ENCODE data around the gene TIMELESS.
"Not testable (repeated sequence)": the region's sequence is repeated elsewhere in the genome, so short reads cannot be mapped to it uniquely, and the experiment has no call there.

TIMELESS gene

DNA sequence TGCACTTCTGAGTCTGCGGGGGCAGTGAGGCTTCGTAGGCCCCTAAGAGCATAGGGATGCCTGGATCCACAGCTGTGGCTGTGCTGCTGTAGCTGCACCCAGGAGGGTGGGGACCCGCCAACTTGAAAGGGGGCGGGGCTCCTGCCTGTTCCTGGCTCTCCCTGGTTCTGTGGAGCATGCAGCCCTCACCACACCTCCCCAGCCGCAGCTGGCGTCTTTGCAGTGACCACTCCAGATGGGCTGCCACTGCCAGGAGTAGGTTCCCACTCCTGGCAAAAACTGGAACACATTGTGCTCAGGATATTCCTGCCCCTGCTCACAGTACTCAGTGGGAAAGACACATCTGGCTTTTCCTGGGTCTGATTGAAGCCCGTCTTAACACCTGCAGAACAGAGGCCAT is 35.8 kb downstream of the TIMELESS start:
- no peak for TF ChIP-seq JUND (IDR thresholded peaks at IDR 0.05; ENCODE audit: low read depth)
- in situ Hi-C loops (cut with HindIII; ENCODE audit: low pct_unique_long_range_greater_than_20kb, low sequenced_read_pairs) = no loop called here
- DNase-seq (ENCODE audit: low read depth in 1 of 2, low spot score in 1 of 2) = no peak

- in situ Hi-C loops (cut with HindIII; ENCODE audit: low pct_unique_long_range_greater_than_20kb, low sequenced_read_pairs) = no loop called here
- no peak for DNase-seq (ENCODE audit: low read depth in 1 of 2, low spot score in 1 of 2)
- TF ChIP-seq JUND (IDR thresholded peaks at IDR 0.05; ENCODE audit: low read depth) = no peak
Observed at GRCh38 chr12:56411781-56412639, 37.2 kb downstream of the TIMELESS start.

GRCh38 chr12:56410768-56411167 is 38.5 kb downstream of the TIMELESS start:
- no peak for DNase-seq (ENCODE audit: low read depth in 1 of 2, low spot score in 1 of 2)
- in situ Hi-C loops (cut with HindIII; ENCODE audit: low pct_unique_long_range_greater_than_20kb, low sequenced_read_pairs) = no loop called here
- no peak for TF ChIP-seq JUND (IDR thresholded peaks at IDR 0.05; ENCODE audit: low read depth)

DNA sequence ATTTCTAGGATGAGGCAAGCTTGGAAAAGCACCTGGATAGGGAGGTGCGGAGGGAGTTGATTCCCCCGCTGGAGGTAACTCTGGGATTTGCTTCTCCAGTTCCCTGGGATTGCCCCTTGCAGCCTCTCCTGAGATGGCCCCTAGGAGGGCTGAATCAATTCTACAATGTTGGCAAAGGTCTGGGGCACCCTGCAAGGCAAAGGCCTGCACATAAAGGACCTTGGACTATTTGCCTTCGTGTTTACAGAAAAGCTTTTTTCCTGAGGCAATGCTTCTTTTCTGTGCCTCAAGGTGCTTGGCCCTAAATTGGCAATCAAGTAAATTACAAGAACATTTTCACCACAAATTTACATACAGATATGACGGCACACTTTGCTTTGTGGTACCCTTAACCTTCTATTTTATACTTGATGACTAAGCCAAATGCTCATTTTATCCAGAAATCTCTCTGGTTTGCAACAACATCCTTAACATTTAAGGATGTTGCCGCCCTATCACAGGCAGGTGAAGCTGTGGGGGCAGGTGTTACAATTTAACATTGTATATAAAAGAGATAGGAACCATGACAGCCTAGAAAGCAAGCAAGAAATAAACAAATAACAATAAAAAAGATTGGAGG is 40.3 kb downstream of the TIMELESS start:
- TF ChIP-seq JUND (IDR thresholded peaks at IDR 0.05; ENCODE audit: low read depth) = no peak
- no peak for DNase-seq (ENCODE audit: low read depth in 1 of 2, low spot score in 1 of 2)
- in situ Hi-C loops (cut with HindIII; ENCODE audit: low pct_unique_long_range_greater_than_20kb, low sequenced_read_pairs) = no loop called here

- in situ Hi-C loops (cut with HindIII; ENCODE audit: low pct_unique_long_range_greater_than_20kb, low sequenced_read_pairs); DNase-seq (ENCODE audit: low read depth in 1 of 2, low spot score in 1 of 2): not testable (repeated sequence)
Observed at GRCh38 chr12:56404227-56404626, 45.0 kb downstream of the TIMELESS start.

- in situ Hi-C loops (cut with HindIII; ENCODE audit: low pct_unique_long_range_greater_than_20kb, low sequenced_read_pairs); DNase-seq (ENCODE audit: low read depth in 1 of 2, low spot score in 1 of 2): not testable (repeated sequence)
Observed at GRCh38 chr12:56401612-56402011, 47.6 kb downstream of the TIMELESS start.

GRCh38 chr12:56401125-56401524 is 48.1 kb downstream of the TIMELESS start:
- in situ Hi-C loops (cut with HindIII; ENCODE audit: low pct_unique_long_range_greater_than_20kb, low sequenced_read_pairs) = not testable (repeated sequence)

GRCh38 chr12:56399466-56399865 is 49.8 kb downstream of the TIMELESS start:
- DNase-seq (ENCODE audit: low read depth in 1 of 2, low spot score in 1 of 2); in situ Hi-C loops (cut with HindIII; ENCODE audit: low pct_unique_long_range_greater_than_20kb, low sequenced_read_pairs): not testable (repeated sequence)

More at GRCh38 chr12:56401125-56401524, 48.1 kb downstream of the TIMELESS start:
- DNase-seq (ENCODE audit: low read depth in 1 of 2, low spot score in 1 of 2) = not testable (repeated sequence)

DNA sequence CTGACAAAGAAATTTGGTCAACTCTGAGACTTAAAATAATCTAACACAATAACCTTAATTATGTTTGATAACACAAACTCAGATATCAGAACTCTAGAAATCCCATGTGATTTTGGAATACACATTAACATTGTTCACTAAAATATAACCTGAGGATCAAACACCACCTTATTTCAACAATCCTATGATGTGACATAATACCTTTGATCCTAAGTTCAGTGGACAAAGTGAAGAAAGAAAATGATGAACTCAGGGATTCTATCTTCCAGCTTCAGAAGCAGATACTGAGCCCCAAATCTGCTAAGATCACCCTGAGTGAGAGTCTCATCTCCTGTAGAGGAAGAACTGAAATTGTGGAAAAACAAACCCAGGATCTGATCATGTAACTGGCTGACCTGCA is 50.9 kb downstream of the TIMELESS start:
- TF ChIP-seq JUND (IDR thresholded peaks at IDR 0.05; ENCODE audit: low read depth) = no peak
- DNase-seq (ENCODE audit: low read depth in 1 of 2, low spot score in 1 of 2) = no peak
- in situ Hi-C loops (cut with HindIII; ENCODE audit: low pct_unique_long_range_greater_than_20kb, low sequenced_read_pairs) = no loop called here

DNA sequence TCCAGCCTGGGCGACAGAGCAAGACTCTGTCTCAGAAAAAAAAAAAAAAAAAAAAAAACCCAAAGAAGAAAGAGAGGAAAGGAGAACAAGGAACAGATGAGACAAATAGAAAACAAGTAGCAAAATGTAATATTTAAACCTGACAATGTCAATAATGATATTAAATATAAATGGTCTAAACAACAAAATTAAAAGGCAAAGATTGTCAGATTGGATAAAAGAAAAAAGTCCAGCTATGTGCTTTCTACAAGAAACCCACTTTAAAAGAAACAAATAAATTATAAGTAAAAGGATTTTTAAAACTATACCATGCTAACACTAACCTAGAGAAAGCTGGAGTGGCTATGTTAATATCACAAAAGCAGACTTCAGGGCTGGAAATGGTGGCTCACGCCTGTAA is 56.9 kb downstream of the TIMELESS start:
- DNase-seq (ENCODE audit: low read depth in 1 of 2, low spot score in 1 of 2) = no peak
- no peak for TF ChIP-seq JUND (IDR thresholded peaks at IDR 0.05; ENCODE audit: low read depth)
- in situ Hi-C loops (cut with HindIII; ENCODE audit: low pct_unique_long_range_greater_than_20kb, low sequenced_read_pairs) = no loop called here

GRCh38 chr12:56391721-56392120 is 57.5 kb downstream of the TIMELESS start:
- no peak for DNase-seq (ENCODE audit: low read depth in 1 of 2, low spot score in 1 of 2)
- TF ChIP-seq JUND (IDR thresholded peaks at IDR 0.05; ENCODE audit: low read depth) = no peak
- in situ Hi-C loops (cut with HindIII; ENCODE audit: low pct_unique_long_range_greater_than_20kb, low sequenced_read_pairs) = no loop called here

DNA sequence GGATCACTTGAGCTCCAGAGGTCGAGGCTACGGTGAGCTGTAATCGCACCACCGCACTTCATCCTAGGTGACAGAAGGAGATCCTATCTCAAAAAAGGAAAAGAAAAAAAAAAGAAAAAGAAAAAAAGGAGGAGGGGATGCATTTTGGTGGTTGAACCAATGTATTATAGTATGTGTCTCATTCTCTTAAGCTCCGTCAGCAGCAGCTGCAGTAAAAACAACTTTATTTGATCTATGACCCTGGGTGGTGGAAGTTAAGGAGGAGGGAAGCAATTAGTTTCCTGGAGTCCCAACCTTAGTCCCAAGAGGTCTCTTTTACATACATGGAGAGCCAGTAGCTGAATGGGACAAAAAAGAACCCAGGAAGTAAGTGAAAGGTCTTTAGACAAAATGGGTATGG is 59.8 kb downstream of the TIMELESS start:
- no peak for TF ChIP-seq JUND (IDR thresholded peaks at IDR 0.05; ENCODE audit: low read depth)
- in situ Hi-C loops (cut with HindIII; ENCODE audit: low pct_unique_long_range_greater_than_20kb, low sequenced_read_pairs) = no loop called here
- no peak for DNase-seq (ENCODE audit: low read depth in 1 of 2, low spot score in 1 of 2)

- in situ Hi-C loops (cut with HindIII; ENCODE audit: low pct_unique_long_range_greater_than_20kb, low sequenced_read_pairs) = no loop called here
- TF ChIP-seq JUND (IDR thresholded peaks at IDR 0.05; ENCODE audit: low read depth) = no peak
- DNase-seq (ENCODE audit: low read depth in 1 of 2, low spot score in 1 of 2) = no peak
Observed at GRCh38 chr12:56387152-56387736, 62.0 kb downstream of the TIMELESS start.
